Measurements from ENCODE around the gene AGAP5.
"Not testable (repeated sequence)": the region's sequence is repeated elsewhere in the genome, so short reads cannot be mapped to it uniquely, and the experiment has no call there.

Gene AGAP5

DNA sequence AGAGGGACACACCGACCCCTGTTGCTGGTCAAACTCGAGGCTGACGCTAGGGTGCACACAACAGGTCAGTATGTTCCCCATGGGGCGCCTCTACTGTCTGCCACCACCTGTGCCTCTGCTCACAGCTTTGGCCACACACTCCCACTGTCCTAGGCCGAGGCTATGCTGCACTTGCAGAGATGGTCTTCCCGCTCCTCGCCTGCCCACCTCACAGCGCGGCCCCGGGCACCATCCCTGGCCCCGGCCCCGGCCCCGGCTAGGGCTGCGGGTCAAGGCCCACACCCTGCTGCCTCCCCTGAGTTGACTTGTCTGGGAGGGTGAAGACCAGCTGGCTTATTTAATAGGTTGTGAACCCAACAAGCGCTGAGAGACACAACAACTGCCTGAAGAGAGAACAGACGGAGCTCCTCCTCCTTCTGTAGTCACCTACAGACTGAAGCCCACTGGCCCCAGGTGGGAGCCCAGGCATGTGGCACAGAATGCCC is at the start of gene AGAP5:
TSS of gene AGAP5 (minus strand) at position 435 of the 485 bp plus-strand sequence. CDS start at position 81, 354 bp downstream.
- DNase-seq, result not testable (repeated sequence)

DNA sequence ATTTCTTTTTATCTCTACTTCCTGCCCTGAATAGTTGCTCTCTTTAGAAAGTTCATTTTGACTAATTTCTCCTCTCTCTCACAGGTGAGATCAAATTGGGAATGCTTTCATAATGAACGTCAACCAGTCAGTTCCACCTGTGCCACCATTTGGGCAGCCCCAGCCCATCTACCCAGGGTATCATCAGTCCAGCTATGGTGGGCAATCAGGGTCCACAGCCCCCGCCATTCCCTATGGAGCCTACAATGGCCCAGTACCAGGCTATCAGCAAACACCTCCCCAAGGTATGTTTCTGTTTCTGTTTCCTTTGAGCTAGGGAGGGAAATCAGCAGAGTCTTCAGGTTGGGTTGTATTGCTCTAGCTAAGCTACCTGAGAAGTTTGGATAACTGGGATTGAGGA is 48.8 kb upstream of the AGAP5 start:
- DNase-seq, result peak; percentile 50

DNA sequence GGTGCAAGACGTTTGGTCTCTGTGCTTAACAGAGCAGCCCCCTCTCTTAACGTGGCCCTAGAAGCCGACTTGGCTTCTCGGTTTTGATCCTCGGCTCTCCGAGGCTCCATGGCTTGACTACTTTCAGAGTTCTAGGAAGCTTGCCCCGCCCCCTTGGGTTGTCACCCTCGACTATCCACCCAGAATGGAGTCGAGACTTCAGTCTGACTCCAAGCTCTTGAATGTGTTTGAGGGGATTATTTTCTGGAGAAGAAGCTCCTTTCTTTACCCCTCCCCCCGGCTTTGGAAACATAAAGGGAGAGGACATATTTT is 46.7 kb upstream of the AGAP5 start:
- peak; percentile 59 for DNase-seq

- peak; percentile 96 for DNase-seq
Observed at GRCh38 chr10:73743905-73744663, 46.2 kb upstream of the AGAP5 start, which contains the start of gene SEC24C. Gene SEC24C (plus strand): TSS chr10:73744372. CDS start chr10:73746833, 2,461 bp downstream.

GRCh38 chr10:73743327-73743904 is 45.5 kb upstream of the AGAP5 start:
- DNase-seq, result no peak

GRCh38 chr10:73742454-73742734 is 44.5 kb upstream of the AGAP5 start:
- no peak for DNase-seq

DNA sequence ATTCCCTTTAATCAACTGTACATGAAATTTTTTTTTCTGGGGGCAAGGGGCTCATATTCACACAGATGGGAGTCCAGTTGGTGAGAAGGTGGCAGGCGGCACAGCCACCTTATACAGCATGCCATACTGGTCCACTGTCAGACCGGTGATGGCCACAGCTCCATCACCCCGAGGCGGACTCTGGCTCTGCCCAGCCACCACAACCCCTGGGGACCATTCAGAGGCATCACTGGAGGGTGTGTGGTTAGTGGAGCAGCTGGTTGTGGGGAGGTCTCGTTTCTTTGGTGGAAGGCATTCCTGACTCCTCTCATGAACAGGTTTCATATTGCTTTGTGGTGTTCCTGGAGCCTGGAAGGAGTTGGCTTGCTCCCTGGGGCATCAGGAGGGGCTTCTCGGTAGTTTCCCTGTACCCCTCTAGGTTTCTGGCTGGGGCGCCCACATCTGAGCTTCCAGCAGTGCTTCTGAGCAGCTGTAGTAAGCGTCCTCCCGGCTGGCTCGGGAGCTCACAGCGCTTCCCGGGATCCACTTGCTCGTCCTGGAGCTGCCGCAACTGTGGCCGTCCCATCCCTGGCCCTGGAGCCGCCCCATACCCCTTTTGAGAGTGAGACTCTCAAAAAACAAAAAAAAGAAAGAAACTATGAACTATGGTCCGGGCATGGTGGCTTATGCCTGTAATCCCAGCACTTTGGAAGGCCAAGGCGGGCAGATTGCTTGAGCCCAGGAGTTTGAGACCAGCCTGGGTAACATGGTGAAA is 42.8 kb upstream of the AGAP5 start:
- DNase-seq, result not testable (repeated sequence)

DNA sequence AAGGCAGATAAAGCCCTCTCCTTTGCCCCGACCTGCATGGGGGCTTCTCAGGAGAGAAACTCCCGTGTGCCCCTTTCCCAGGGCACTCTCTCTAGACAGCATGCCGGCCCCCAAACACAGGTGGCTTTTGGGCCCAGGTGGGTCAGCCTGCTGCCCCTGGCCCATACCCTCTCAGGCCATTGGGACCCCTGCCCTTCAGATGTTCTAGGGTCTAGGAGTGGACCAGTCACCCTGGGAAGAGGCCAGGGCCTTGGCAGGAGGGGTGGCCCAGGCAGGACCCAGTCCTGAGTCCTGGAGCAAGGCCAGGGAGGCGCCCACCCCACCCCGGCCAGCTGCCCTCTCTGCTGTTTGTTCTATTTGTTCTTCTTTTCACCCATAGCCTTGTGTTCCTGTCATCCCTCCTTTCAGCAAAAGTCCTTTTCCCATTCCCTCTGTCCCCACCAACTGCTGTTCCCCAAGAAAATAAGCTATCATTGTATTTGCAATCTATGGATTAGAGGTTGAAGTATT is 36.9 kb upstream of the AGAP5 start:
- no peak for DNase-seq

- DNase-seq, result no peak
Observed at GRCh38 chr10:73734028-73734720, 36.3 kb upstream of the AGAP5 start.

- DNase-seq, result no peak
Observed at GRCh38 chr10:73732931-73733623, 35.2 kb upstream of the AGAP5 start.

GRCh38 chr10:73732426-73732825 is 34.5 kb upstream of the AGAP5 start:
- no peak for DNase-seq

GRCh38 chr10:73731588-73732375 is 33.9 kb upstream of the AGAP5 start:
- no peak for DNase-seq

- DNase-seq, result peak; percentile 99
Observed at GRCh38 chr10:73730153-73730906, 32.4 kb upstream of the AGAP5 start.

- peak; percentile 77 for DNase-seq
Observed at GRCh38 chr10:73729781-73730152, 31.9 kb upstream of the AGAP5 start.

- no peak for DNase-seq
Observed at GRCh38 chr10:73723516-73723915, 25.6 kb upstream of the AGAP5 start.

- DNase-seq, result not testable (repeated sequence)
Observed at GRCh38 chr10:73720561-73720960, 22.7 kb upstream of the AGAP5 start.

DNA sequence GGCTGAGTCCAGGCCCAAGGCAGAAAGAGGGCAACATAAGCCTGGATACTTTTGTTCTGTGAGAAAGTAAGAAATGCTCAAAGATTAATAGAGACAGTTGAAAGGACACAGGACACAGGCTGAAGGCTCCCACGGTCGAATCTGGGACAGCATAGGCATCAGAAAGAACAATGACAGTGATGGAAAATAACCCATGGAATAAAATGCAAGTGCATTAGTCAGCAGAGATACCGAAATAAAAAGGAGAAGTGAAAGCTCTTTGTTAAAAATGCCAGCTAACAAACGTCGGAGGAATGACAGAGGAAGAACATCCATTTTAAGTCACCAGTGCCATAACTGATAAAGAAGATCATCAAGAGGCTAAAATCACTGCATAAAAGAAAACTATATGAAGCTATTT is 19.6 kb upstream of the AGAP5 start:
- DNase-seq, result no peak

DNA sequence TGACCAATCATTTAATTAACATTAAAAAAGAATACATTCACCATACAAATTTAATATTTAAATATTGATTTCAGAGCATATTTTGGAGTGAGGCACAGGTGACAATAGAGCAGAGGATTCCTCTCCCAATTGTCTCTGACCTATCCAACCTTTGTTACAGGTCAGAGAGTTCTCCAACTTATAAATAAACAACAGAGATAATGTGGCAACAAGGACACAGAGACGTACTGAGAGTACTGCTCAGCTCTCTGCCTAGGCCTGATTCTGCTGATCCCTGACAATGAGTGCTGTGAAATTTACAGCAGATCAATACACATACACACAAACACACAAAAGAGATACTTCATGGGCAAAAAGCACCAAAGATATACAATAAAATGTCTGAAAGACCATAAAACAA is 18.3 kb upstream of the AGAP5 start:
- DNase-seq, result no peak

DNA sequence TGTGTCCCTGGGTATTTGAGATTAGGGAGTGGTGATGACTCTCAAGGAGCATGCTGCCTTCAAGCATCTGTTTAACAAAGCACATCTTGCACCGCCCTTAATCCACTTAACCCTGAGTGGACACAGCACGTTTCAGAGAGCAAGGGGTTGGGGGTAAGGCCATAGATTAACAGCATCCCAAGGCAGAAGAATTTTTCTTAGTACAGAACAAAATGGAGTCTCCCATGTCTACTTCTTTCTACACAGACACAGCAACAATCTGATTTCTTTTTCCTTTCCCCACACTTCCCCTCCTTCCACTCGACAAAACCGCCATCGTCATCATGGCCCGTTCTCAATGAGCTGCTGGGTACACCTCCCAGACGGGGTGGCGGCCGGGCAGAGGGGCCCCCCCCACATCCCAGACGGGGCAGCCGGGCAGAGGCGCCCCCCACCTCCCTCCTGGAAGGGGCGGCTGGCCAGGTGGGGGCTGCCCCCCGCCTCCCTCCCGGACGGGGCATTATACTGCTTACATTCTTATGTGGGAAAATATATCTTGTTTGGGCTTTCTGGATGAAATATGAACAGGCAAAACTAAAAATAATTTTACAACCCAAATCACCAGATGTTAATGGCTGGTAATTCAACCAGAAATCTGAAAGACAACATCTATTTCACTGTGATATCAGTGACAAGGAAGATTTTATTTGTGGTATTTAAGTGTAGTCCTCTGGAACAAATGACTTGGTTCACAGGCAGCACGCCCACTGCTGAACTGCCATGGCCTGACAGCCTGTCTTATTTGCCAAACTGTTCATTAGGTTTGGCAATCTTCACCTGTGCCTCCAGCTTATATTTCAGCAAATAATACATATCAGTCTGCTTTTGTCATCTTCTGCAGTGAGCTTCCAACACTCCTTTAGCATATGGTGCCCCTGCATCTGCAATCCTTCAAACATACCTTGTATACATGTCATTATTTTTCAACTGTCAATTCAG is 17.6 kb upstream of the AGAP5 start:
- not testable (repeated sequence) for DNase-seq

- not testable (repeated sequence) for DNase-seq
Observed at GRCh38 chr10:73714483-73714882, 16.6 kb upstream of the AGAP5 start.

Measured in activated CD8-positive, alpha-beta memory T cell treated with anti-CD3 and anti-CD28 coated beads for 24 hours (primary cell).